GM18502 (cell line): Measurements from ENCODE around the gene CDHR3.

ENCODE experiments used
- ATAC-seq: cut with Tn5 transposase; IDR thresholded peaks from one replicate; pipeline ENCODE4 v1.9.1; 2021; ENCODE audit warnings: mild to moderate bottlenecking; ENCODE audit not compliant: unreplicated experiment, poor library complexity

Gene CDHR3

DNA sequence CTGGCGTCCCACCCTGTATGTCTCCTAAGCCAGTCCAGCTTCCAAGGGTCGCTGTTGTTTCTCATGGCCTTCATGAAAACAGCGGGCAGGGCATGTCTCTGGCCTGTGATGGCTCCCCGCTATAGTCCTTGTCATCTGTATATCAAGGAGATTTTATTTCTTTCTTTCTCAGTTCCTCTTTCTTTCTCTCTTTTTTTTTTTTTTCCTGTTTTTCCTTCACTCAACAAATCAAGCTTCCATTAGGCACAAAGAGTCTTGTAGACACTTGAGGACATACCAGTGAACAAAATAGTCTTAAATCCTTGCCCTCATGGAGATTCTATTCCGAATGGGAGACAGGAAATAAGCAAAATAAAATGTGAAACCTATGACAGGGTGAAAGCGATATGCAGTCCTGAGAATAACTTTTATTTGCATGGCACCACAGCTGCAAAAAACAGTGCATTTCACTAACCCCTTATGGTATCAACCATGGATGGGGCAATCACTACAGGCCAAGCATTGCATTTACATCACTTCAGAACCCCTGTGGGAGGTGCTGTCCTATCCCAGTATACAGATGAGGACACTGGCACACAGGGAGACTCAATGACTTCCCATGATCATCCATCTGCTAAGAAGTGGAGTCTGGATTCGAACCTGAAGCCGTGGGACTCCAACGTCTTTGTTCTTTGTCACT lies 98.4 kb downstream of the CDHR3 start:
- ATAC-seq: peak; percentile 42

DNA sequence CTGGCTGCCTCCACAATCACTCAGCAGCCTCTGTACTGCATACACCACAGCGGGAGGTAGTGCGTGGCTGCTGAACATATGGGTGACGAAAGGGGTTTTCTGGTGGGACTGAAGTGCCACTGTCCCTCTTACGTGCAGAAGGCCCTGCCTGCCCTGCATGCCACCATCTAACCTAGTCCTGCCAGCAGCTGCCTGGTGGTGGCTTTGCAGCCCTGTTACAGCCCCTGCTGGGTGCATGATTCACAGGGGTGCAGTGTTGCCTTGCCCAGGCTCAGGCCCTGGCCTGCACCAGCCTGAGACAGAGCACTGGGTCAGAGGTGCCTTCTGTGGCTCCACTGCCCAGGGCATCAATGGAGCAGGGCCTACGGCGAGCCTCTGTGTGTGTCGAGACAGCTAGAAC lies 98.9 kb downstream of the CDHR3 start:
- no peak for ATAC-seq

DNA sequence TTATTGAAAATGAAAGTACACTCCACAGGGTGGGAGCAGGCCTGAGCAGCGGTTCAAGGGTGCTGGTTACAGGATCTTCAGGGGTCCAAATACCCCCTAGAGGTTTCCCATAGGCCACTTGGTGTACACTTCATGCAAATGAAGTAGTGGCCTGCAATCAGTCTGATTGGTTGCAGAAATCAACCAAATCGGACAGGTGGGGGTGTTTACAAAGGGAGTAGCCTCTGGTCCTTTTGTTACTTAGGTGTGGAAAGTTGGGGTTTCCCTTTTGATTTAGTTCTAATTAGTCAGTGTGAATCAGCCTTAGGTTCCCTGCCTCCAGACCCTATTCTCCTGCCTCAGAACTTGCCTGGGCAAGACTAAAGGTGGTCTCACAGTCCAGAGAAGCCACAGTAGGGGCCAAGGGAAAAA lies 99.5 kb downstream of the CDHR3 start:
- ATAC-seq: no peak

DNA sequence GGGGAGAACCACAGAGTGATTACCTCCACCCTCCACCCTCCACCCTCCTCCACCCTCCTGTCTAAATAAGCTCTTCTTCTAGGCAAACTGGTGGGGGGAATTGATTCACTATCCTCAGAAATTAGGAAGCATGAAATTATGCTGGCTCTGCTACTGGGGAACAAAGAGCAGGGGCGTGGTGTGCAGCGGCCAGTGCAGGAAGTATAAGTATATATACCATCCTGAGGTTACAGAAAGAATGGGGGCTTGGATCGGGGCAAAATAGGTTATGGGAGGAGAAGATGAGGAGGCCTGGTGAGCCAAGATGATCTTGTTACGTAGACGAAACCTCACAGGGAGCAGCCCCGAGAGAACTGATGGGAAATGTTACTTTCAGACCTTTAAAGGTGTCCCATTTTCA lies 100.0 kb downstream of the CDHR3 start:
- no peak for ATAC-seq

DNA sequence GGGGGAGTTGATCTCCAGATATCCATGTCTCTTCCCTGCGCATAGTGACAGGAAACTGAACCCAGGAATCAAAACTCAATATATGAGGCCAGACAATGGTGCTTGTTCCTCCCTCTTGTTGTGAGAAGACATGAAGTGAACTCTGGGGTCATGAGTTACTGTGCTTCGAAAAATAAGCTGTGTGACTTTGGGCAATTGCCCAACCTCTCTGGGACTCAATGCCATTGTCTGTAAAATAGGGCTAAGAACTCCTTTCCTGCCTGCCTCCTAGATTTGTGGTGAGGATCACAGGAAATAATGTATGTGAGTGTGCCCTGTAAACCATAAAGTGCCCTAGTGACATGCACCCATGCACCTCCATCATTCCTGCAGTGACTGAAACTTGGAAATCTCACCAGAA lies 100.6 kb downstream of the CDHR3 start:
- no peak for ATAC-seq

DNA sequence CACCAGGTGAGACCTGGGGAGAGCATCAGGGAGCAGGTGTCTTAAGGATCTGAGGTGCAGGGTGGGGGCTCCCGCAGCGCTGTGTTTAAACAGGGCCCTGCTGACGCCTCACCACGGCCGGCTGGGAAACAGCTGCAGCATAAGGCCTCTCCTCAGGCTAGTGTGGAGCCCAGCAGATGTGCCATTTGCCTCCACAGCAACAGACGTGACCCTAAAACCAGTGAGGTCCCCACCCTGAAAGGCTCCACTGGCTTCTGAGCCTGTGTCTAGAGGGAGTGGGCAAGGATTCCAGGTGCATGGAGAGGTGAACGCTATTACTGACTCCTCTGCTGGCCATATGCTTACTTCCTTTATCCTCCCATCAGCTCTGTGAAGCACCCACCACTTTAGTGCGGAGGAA lies 101.3 kb downstream of the CDHR3 start:
- ATAC-seq: no peak

DNA sequence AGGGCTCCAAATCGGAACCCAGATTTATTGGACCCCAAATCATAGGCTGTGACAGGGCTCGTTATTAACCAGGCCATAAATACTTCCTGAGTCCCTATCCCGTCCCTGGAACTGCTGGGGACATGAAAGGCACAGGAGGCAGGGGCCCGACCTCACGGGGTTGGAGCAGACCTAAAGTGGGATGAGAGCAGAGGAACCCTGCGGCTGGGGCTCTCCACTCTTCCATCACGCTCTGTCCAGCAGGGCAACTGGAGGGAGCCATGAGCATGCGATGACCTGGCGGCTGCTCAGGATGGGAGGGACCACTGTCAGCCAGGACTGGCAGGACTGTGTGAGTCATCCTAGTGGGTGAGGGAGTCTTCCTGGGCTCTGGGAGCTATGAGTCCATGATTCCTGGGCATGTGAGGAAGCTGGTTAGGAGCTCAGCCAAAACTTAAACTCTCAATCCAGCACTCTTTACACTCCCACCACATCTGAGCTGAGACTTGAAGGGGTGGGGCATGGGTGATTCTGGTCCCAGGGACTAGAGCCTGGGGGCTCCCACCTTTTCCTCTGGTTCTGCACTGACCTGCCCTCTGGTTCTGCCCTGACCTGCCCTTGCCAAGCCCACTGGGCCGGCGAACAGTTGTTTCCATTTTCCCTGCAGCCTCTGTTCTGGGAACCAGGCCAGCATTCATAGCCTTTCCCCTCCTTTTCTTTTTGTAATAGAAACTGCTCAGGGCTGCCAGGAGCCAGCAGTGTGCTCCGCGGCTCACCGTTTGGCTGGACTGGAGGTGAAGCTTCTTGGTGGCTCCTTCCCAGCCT lies 101.9 kb downstream of the CDHR3 start:
- no peak for ATAC-seq

DNA sequence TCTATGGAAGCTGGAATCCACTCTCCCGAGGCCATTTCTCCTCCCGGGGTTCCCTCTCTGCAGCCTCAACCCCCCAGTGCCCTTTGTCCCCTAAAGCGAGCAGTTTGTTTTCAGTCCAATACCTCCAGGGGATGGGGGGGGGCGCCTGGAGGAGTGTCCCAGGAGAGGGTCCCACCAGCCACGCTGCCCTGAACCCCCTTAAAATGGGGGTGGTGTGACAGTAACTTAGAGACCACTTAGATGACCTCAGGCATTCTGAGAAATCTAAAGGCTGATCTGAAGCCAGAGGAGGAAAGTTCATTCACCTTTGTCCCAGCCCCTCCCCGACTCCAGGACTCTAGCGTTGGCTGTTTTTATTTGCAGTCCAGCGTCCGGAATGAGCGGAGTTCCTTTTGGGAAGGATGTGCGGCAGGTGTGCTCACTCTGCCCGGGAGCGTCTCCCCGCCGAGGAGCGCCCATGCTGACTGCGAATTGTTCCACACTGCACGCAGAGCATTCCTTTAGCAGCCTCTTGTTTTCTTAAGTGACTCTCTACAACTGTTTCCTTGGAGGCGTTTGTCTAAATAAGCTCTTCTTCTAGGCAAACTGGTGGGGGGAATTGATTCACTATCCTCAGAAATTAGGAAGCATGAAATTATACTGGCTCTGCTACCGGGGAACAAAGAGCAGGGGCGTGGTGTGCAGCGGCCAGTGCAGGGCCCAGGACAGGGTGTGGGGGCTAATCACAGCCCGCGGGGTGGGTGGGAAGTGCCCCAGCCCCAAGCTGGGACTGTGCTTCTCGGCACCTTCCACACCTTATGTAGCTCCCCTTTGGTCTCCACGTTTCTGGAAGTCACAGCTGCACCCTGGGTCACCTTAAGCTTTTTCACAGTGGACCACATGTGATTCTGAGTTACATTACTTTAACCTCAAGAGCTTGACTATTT lies 102.8 kb downstream of the CDHR3 start:
- ATAC-seq: no peak

DNA sequence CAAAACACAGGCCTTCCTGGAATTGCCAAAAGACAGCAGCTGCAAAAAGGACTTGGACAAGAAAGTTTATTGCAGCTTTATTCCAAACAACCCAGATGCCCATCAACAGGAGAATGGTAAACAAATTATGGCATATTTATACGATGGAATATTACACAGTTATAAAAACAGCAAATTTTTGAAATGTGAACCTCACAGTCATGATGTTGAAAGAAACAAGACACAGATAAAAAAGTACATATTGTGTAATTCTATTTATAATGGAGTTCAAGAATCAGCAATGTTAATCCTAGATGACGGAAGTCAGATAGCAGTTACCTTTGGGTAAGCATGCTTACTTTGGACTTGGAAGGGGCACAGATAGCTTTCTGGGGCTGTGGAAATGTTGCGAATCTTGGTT lies 104.6 kb downstream of the CDHR3 start:
- no peak for ATAC-seq

DNA sequence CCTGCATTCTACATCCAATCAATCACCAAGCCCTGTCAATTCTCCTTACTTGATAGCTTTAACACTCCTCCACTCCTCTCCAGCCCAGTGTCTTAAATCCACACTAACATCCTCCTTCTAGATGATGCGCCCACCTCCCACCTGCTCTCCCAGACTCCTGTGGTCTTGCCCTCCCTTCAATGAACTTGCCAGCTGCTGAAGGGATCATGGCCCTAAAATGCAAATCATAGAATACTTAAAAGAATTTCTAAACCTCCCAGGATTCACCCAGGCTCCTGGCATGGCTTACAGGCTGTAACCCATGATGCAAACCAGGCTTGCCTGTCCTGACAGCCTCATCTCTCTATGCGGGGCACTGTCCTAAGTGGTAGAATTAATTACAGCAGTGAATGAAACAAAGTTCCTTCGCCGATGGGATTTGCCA lies 105.5 kb downstream of the CDHR3 start:
- ATAC-seq: no peak

DNA sequence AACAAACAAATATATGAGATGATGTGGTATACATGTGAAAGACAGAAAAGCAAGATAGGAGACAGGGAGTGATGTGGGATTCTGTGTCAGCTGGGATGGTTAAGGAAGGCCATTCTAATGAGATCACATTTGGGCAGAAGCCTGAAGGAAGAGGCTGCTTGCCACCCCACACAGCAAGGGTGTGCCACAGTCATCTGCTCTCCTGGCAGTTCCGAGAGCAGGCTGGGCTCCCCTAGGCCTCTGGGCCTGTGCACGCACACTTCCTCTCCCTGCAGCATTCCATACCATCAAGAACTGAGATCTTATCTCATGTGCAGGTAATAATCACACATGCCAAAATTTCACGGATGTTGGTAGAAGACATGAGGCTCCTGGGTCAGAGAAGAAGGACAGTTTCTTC lies 105.9 kb downstream of the CDHR3 start:
- ATAC-seq: no peak

DNA sequence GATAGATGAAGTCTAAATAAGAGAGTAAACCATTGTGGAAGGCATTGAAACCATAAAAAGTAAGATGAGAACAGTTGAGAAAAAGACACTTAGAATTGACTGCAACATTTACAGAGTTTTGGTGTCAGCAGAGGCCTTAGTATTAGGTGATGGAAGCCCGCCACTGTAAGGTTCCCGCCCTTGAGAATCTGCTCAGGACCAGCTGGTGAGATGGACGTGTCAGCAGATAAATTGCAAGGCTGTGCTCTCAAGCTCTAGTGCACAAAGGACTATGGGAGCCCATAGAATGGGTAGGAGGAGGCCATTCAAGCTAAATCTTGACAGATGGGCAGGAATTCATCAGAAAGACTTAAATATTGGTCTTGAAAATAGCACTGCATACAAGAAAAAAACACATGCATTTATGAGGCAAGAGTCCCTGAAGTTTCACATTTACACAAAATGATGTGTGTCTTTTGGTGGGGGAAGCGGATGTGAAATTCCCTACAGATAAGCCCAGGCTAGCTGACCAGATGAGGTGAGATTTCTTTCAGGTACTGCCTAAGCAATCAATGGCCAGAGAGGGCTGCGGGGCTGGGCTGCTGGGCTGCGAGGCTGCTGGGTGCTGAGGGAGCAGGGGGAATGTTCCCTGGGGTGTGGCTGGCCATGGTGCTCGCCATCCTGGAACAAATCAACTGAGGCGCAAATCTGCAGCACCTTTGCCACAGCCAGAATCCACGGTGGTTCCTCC lies 106.6 kb downstream of the CDHR3 start:
- ATAC-seq: no peak

DNA sequence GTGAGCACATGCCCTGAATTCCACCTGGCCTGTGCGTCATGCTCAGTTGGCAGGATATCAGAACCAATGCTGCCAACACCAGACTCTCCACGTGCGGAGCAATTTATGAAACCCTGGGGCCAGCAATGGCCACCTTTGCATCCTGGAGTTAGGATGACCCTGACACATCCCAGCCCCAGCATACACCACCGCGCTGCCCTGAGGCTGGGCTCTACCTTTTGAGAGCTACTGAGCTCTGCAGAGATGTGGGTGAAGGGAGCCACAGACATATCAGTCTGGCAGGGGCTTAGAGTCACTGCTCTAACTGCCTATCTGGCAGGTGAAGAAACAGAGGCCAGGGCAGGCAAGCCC lies 107.1 kb downstream of the CDHR3 start:
- no peak for ATAC-seq

DNA sequence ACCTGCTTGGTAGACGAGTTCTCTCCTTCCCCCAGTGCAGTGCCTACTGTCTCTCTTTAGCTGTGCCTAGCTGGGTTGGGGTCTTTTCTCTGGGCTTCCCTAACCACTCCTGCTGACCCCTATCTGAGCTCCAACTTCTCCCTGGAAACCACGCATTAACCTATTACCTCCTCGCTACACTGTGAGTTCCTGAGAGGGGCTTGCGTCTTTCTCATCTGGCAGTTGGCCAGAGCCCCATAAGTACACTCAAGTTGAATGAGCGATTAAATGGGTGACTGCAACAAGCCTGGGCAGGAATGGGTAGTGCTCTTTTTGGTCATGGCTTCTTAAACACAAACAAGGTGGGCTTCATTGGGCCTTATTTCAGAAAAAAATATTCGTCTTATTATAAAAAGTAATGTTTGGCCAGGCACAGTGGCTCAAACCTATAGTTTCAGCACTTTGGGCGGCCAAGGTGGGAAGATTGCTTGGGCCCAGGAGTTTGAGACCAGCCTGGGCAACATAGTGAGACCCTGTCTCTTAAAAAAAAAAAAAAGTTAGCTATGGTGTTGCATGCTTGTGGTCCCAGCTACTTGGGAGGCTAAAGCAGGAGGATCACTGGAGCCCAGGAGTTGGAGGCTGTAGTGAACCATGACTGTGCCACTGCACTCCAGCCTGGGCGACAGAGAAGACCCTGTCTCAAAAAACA lies 107.6 kb downstream of the CDHR3 start:
- ATAC-seq: no peak

DNA sequence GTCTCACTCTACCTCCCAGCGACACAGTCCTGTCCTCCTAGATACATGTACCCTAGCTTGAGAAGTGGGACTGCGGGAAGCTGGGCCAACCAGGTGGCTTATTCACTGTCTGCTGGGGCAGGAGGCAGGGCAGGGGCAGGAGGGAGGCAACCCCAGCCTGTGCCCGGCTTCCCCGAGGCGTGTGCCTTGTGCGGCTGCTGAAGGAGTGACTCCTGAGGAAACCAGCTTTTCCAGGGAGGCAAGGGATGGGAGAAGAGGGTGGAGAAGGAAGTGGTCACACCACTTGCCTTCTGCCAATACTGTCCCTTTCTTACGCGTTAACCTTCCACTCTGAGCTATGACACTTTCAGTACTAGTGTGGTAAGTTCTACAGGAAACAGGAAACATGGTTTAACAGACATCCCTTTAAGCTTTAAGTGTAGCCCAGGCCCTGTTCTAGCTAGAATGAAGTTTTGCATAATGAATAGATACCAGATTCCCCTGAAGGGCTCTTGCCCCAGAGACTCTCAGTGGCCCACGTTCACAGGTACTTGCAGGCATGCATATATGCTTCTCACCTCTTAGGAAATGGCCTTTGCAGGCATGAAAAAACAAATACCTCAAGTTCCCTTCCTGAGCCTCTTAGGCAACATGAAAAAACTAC lies 108.4 kb downstream of the CDHR3 start:
- peak; percentile 94 for ATAC-seq

DNA sequence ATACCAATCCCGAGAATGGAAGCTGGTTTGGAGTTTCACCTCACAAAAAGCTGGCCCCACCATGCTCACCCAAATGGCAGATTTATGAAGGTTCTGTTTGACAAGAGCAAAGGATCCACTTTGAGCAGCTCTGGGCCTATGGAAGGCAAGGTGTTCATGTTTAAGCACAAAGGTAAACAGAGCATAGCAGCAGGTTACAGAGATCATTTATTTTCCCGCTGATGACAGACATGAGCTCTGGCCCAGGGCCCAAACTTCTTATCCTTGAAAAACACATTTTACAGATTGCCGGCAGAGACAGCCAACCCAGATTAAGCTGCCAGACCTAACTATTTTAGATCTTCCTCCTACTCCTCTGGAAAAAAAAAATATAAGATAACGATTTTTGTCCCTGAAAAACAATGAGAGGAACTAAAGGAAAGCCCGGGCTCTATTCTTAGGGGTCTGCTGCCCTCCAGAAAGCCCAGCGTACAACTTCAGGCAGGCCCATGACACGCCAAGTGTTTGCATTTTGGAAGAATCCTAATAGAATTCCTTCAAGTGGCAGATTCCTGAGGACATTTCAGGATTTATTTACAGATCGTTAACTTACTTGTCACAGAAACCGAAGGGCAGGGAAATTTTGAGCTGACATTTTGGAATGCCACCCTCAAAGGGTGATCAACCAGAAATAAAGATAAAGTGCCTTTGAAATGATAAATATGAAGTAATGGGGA lies 109.1 kb downstream of the CDHR3 start:
- peak; percentile 11 for ATAC-seq

DNA sequence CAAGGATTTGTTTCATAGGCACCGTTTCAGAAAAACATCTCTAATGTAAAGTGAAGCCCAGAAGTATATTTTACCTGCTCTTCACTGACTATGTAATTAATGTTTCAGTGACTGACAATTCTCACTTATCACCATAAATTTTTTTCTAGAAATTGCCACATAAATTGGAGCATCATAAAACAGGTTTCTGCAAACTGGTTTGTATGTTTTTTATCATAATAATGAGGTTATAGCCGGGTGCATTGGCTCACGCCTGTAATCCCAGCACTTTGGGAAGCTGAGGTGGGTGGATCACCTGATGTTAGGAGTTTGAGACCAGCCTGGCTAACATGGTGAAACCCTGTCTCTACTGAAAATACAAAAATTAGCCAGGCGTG lies 109.6 kb downstream of the CDHR3 start:
- no peak for ATAC-seq

DNA sequence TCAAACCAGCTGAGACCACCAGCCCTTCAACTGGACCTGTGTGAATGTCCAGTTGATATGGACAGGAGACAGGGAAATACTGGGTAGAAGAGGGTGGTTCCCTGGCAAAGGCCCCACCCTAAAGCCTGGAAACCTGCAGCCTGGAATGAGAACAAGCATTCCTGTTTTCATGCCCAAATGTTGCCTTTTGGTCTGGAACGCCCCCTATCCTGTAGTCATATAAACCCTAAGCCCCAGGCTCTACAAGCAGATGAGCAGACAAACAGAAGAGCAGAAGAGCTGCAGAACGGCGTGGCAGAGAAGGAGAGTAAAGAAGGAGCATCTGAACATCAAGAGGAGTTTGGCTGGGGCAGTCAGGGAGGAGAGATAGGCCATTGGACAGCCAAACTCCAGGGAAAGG lies 110.6 kb downstream of the CDHR3 start:
- ATAC-seq: no peak

DNA sequence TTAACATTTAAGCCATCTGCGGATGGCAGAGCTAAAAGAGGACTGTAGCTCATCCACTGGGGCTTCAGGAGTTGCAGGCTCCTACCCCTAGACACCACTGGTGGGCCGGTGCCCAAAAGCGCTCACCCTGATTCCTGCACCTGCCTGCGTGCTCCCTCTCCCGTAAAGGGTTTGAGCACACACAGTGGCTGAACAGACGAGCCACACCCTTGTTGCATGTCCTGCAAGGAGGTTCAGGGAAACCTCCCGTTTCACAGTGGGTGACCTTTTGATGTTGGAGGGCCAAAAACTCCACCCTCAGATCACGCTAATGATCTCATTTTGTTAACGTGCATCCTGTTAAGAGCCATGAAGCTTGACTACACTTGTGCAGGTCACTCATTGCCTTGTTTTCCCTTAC lies 111.2 kb downstream of the CDHR3 start:
- no peak for ATAC-seq
